MV-4-11 (cell line): ENCODE data around the gene JUND.

Experiments used
- DNase-seq: peaks from one replicate; lab custom pipeline; 2025; lab: John Stamatoyannopoulos, UW

JUND gene

DNA sequence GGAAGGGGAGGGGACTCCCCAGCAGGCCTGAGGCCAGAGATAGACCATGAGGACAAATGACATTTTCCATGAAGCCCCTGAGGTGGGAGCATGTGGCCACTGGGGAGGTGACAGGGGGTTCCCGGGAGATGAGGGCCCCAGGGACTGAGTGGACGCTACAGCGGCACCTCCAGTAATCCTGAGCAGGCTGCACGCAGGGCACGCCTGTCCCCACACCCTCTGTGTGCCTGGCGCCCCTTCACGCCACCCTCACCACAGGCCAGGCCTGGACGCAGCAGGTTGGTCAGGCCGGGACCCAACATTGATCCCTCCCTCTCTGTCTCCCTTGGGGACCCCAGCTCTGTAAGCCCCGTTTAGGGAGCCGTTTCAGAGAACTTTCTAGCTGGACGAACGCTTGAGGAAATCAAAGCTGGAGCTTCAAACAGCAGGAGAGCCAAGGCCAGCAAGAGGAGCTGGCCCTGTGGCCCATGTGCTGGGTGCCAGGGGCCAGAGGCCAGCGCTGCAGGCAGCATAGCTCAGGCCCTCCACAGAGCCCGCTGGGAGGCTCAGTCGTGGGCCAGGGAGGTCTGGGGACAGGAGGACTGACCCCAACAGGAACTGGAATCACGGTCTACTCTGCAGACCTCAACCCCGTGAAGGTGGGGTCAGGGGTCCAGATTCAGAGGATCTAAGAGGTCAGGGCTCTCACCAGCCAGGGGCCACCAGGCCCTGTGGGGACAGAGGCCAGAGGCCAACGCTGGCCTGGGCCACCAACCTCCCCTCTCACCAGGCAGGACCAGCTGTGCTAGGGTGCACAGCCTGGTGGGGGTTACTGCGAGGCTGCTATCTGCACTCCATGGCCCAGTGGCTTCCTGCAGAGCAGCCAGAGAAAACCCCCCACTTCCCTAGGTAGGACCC, 26.9 kb upstream of the JUND start:
- no peak for DNase-seq

DNA sequence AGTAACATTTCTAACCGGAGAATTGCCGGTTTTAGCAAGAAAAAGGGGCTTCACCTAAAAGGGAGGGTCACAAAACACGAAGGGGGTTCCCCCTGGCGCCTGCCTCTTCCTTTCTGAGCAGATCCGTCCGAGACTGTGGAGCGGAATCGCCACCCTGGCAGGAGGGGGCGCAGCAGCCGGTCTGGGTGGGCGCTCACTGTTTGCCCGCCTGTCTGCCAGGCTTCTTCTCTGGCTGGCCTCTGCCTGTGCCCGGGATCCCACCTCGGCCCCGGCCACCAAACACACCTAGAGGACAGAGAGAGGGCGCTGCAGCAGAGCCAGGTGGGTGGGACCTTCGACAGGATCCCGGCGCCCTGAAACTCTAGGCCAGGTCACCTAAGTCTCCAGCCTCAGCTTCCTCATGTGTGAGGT, 25.9 kb upstream of the JUND start:
- no peak for DNase-seq

DNA sequence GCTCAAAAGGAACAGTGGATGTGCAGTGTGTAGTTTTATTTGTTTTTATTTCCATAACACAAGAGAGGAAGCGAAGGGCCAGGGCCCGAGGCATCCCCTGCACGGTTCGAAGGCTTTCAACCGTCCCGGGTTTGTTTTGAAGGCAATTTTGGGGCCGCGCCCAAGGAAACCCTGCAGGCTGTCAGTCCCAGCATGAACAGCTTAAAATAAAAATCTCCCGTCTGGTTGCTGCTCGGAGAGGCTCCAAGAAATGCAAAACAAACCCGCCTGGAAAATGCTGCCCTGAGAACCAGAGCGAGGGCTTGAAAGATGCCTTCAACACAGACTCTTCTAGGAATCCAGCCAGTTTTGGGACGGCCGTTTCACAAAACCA, 25.5 kb upstream of the JUND start:
- no peak for DNase-seq

DNA sequence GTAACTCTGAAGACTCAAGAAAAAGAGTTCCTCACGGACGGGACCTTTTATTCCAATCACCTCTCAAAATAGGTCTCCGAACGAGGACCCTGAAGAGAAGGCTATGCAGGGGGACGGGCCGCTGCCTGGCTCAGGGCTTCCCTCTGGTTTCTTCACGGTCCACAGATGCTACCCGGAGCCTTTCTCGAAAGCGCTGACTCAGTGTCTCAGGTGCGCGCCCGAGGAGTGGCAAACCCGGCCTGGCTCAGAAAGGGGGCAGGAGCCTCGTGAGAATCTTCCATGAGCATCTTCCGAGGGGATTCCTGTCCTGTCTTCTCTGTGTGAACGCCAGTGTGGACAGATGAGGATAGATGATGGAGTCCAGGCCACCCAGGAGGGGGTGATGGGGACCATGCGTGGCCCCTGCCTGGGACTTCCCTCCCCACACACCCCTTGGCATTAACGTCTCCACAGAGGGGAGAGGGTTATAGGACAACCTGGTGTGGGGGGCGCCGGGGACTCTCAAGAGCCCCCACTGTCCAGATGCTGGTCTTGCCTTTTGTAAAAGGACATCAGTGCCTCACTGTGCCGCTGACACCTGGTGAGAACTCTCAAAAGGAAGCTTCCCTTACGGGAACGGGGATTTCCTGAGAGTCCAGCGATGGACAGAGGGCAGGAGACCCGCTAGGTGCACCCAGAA, 24.9 kb upstream of the JUND start:
- no peak for DNase-seq

DNA sequence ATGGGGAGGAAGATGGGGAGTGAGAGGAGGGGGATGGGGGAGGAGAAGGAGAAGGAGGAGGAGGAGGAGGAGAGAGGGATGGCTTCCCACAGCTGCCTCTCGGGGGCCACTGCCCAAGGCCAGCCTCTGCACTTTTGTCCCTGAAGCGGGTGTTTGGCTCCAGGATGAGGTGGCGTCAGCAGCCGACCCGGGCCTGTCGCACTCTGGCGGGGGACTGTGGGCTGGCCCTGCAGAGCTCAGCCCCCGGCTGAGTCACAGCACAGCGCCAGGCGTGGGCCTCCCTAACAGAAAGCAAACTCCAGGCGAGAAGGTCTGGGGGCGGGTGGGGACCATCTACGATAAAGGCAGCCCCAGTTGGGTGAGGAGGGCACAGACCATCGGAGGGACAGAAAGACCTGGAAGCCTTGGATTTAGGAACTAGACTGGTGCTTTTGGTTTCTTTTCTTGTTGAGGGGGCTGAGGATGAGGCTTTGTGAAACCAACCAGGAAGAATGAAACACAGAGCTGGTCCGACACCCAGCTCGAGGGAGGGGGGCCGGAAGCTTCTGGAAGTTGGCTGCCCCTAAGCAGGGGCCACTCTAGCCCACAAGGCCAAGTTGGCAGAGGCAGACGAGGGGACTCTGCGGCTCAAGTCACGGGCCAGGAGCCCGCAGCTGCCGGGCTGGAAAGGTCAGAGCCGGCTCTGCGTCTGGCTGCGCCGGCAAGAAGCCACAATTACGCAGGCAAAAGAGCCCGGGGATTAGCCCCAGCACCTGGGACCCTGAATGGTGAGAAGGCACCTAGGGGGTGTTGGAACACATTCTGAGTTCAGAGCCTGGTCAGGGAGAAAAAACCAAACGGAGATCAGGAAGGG, 23.3 kb upstream of the JUND start:
- DNase-seq: peak; percentile 91

DNA sequence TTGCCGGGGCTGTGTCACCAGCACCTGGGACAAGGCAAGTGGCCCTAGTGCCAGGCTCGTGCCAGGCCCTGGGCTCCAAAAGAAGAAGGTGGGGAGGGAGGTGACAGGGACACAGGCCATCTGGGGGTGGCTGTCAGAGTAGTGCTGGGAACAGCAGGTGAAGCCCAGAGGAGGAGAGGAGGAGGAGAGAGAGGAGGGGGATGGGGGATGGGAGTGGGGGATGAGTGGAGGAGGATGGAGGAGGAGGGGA, 22.7 kb upstream of the JUND start:
- no peak for DNase-seq

DNA sequence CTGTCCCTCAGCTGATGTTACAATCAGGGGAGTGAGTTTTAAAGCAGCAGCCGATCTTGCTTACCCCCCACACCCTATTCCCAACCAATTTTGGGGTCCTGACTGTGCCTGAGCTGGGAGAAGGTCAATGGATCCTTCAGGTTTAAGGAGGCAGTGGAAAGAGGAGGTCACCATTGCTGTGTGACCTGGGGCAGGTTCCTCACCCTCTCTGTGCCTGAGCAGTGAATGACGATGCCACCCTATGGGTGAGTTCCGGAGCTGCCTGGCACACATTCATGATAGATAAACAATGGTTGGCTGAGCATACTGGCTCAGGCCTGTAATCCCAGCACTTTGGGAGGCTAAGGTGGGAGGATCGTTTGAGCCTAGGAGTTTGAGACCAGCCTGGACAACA, 20.3 kb upstream of the JUND start:
- no peak for DNase-seq

DNA sequence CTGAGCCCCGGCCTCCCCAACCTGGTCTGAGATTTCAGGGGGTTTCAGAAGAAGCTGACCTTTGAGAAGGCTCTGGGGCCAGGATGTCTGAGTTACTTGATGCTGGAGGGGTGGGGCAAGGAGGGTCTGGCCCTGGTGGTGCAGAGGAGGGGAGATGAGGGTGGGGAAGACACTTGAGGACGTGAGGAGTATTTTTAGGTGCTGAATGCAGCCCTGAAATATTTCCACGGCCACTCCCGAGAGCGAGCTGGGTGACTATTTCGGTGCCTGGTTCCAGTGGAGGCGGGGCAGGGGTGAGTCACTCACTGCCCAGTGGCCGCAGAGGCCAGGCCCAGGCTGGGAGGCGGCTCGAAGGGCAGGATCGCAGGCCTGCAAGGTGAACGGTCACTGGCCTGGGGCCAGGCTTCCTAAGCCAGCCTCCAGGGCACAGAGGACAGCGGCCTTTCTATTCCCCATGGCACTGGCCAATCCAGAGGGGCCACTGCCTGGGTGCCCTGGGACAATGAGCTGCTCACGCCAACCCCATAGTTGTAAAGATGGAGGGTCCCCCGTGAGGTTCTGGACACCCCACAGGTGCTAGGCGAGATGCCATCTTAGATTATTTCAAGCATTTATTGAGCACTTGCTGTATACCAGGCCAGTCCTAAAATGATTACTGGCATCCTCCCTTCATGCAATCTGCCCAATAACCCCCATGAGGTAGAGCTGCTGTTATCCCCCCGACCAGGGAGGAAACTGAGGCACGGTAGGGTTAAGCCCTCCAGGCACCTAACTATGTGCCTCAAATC, 19.7 kb upstream of the JUND start:
- peak; percentile 39 for DNase-seq

DNA sequence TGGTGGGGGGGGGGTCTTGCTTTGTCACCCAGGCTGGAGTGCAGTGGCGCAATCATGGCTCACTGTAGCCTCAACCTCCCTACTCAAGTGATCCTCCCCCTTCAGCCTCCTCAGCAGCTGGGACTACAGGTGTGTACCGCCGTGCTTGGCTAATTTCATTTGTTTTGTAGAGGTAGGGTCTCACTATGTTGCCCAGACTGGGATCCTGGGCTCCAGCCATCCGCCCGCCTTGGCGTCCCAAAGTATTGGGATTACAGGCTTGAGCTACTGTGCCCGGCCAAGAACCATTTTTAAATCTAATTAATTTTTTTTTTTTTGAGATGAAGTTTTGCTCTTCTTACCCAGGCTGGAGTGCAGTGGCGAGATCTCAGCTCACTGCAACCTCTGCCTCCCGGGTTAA, 18.2 kb upstream of the JUND start:
- DNase-seq: no peak

DNA sequence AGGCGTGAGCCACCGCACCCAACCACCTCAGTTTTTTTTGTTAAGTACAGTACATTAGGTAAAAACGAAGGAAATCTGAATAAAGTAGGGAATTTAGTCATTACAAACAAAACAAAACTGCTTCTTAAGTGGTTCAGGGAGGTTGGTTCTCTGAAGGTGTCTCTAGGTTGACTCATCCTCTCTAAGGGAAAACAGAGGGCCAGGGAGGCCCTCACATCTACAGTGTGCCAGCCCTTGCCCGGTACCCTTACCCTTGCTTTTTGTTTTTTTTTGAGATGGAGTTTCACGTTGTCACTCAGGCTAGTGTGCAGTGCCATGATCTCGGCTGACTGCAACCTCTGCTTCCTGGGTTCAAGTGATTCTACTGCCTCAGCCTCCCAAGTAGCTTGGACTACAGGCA, 17.2 kb upstream of the JUND start:
- no peak for DNase-seq

DNA sequence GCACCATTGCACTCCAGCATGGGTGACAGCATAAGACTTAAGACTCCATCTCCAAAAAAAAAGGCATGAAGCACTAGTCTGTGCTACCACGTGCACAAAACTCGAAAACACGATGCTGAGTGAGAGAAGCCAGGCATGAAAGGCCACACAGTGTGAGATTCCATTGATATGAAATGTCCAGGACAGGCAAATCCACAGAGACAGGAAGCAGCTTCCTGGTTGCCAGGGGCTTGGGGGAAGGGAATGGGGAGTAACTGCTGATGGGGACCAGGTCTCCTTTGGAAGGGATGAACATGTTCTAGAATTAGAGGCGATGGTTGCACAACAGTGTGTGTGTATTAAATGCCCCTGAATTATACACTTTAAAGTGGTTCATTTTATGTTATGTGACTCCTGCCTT, 15.9 kb upstream of the JUND start:
- DNase-seq: no peak

DNA sequence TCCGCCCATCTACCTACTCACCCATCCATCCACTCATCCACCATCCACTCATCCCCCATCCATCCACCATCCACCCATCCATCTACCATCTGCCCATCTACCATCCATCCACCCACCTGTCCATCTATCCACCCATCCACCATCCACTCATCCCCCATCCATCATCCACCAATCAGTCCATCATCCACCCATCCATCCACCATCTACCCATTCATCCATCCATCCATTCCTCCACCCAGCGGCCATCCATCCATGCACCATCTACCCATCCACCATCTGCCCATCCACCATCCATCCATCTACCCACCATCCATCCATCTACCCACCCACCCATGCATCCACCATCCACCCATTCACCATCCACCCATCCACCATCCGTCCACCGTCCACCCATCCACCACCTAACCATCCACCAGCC, 13.6 kb upstream of the JUND start:
- DNase-seq: no peak

DNA sequence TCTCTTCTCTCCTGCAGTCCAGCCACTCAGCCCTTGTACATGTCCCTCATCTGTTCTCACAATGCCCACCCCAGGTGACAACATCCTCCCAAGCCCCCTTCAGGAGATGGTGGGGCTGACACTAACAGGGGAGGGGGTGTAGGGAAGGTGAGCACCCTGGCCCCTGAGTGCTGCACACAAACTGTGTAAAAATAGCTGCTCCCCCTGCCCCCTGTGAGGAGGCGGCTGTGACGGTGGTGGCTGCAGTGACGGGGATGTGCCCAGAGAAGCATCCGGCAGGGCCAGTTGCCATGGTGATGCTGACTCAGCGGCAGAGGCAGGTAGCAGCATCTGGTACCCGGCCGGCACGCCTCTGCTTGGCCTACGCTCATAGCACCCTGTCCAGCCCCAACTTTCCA, 13.0 kb upstream of the JUND start:
- no peak for DNase-seq

DNA sequence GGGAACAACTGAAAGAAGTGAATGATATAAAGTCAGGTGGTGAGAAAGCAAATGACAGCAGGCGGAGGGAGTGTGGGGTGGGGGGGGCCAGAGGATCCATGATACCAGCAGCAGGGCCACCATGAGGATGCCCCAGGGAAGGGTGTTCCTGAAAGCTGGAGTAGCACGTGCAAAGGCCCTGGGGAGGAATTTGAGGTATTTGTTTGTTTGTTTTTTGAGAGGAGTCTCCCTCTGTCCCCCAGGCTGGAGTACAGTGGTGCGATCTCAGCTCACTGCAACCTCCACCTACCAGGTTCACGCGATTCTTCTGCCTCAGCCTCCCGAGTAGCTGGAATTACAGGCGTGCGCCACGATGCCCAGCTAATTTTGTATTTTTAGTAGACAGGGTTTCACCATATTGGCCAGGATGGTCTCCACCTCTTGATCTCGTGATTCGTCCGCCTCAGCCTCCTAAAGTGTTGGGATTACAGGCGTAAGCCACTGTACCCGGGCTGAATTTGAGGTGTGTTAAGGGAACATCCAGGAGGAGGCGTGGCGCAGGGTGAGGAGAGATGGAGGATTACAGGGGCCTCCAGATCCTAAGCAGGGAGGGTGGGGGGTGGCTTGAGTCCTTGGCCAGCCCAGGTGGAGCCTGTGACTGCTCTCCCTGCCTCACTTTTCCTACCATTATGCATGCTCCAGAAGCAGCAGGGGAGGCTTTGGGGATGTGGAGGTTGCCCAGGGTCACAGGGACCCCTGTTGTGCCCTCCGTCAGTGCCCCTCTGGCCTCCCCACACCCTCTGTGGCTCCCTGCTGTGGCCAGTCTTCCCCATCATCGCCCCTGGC, 12.4 kb upstream of the JUND start:
- no peak for DNase-seq

DNA sequence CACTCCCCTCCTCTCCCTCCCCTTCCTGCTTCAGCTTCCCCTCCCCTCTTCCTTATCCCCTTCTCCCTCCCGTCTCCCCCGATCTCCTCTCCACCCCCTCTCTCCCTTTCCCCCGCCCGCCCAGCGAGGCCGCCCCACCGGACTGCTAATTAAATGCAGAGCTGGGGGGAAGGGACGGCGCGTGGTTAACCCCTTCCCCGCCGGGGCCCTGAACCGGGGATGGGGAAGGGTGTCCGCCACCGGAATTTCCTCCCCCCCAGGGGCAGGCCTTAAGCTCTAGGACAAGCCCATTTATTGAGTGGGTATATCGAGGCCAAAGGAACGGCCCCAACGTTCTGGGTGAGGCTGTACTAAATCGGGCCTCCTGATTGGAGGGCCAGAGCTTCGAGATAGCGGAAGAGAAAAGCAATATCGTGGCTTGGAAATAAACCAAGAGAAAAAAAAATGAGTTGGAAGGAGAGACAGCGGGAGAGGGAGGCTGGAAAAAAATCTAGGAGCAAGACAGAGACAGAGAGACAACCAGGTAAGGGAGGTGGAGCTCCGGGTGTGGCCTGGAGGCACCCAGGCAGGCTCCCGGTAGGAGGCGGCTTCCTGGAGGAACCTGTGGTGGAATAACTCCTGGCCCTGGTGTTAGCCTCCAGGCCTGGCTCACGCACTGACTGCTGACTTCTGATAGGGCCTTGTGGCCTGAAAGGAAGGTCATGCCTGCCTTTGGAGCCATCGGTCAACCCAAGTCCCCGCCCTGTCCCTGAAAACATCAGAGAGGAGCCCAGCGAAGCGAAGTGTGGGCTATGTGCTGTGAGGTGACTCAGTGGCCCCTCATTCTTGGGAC, 11.6 kb upstream of the JUND start:
- DNase-seq: peak; percentile 91

DNA sequence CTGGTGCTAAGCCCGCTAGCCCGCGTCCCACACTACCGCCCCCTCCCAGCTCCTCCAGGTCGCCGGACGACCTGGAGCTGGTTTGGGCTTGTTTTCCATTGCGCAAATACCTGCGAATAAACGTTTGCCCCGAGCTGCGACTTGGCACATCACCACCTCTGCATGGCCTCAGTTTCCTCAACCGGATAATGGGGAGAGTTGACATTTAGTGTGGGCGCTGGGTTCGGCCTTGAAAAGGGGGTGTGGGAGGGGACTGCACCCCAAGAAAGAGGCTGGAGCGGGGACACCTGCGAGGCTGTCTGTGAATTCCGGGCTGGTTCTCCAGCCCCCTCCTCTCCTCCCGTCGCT, 11.0 kb upstream of the JUND start:
- DNase-seq: peak; percentile 73

DNA sequence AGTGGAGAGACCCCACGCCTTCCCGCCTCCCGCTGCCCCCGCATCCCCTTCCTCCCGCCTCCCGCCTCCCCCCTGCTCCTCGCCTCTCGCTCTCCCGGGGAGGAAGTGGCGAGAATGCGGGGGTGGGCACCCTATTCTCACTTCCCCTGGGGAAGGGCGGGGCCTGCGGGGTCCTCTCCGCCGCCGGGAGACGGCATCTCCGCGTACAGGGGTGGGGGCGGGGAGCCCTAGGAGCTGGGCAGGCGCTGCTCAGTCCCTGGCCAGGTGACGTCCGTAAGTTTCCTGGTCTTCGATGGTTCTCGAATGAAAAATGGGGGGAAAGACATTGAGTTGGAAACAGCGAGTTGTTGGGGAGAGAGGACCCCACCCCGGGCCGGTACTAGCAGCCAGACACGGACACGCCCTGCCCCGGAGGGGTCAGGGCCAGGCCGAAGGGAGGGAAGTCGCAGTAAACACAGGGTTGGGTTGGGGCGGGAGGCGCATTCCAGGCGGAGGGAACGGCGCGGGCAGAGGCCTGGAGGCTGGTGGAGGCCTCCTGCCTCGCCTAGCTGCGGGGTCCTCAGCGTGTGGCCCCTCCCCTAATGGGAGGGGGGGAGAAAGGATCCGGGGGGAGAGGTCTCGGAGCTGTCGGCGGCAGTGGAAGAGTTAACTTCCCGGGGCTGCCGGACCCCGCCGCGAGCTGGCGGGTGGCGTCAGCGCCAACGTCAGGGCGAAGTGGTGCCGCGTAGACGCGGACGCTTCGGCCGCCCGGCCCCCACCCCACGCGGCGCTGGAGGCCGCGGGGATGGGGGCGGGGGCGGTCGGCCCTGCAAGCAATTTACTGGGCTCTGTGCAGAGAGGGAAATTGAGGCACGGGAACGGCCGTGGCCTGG, 10.4 kb upstream of the JUND start:
- peak; percentile 95 for DNase-seq

DNA sequence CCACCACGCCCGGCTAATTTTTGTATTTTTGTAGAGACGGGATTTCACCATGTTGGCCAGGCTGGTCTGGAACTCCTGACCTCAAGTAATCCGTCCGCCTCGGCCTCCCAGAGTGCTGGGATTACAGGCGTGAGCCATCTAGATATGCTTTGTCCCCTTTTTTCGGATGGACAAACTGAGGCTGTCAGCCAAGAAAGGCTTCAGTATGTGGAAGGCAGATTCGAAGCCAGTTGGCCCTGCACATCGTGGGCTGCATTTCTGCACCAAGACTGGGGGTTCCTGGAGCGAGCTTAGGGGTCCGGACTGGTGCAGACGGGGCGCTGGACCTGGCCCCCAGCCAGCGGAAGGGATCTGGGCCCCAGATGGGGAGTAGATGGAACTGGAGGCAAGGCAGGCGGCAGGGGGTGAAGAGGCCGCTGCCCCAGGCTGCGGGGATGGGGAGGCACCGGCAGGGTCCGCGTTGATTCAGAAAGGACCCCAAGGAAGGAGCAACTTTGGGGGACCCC, 9.7 kb upstream of the JUND start:
- DNase-seq: peak; percentile 64

DNA sequence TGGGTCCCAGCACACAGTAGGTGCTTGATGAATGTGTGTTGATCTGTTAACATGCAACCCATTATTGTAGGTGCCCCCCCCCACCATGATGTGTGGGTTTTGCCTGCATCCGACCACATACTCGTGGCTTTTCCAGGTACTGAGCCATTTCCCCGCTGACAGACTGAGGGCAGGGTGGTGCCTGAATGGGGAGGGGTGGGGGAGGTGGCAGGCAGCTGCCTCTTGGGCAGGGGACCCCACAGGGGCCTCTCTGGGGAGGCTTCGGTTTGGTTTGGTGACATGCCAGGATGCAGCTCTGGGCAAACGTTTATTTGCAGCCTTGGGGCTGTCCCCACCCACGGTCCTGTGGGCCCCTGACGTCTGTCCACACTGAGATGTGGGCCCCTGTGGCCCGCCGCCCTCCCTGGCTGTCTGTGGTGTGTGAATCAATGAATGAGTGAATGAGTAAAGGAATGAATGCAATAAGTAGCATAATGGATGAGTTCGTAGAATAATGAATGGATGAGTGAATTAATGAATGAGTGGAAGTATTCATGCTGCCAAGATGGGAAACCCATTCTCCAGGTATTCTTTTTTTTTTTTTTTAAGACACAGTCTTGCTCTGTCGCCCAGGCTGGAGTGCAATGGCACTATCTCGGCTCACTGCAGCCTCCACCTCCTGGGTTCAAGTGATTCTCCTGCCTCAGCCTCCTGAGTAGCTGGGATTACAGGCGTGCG, 9.0 kb upstream of the JUND start:
- peak; percentile 99 for DNase-seq
